ENCODE results near the gene RASSF1. TPM values are rescaled to one million over a fixed set of nuclear protein-coding genes. Genes with fewer than 3 reads are reported as not detected.
A peak's percentile ranks its signal among the peaks of the same experiment; 100 is the strongest.
"Not testable (repeated sequence)": the region's sequence is repeated elsewhere in the genome, so short reads cannot be mapped to it uniquely, and the experiment has no call there.

RASSF1 gene
- total RNA-seq, 2 experiments from 2014 or later = 124 to 205 TPM

DNA sequence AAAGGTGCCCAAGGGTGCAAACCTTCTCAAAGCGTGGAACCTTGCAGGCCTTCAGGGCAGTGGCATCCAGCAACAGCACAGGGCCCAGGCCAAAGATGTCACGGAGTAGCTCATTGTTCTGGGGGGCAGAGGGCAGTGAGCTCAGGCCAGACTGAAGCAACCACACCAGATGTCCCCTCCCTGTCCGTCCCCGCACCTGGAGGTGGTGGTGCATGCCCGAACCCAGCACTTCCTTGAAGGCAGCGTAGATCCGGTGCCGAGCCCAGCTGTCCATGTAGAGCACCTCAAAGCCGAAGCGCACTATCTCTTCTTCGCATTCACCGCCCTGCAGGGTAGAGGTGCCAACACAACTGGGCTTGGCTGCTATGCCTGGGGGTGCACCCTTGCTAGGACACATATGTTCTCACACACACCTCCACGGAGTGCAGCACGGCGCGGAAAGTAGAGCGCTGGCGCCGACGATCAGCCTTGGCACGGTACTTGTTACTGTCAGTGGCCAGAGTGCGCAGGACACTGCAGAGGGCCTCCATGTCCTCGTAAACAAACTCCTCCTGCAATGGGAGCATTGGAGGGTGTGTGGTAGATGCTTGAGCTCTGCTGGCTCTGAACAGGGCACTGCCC lies 52.1 kb downstream of the RASSF1 start:
- Mint-ChIP-seq H3K36me3 (peaks cover 6% of the 10 kb centered on the region), H3K27ac (no peak overlapping the region), H3K27me3 (no peaks in the 10 kb centered on the region), H3K4me3 (no peak overlapping the region), H3K4me1 (peaks cover 19% of the 10 kb centered on the region), H3K9me3 (ENCODE audit: low read depth) (no peaks in the 10 kb centered on the region)
- CTCF ChIA-PET = interaction anchor here (0.6 to 1.3 kb wide), 4 partner anchors 14 to 100 kb away, joined by 3 to 6 read pairs (median 4); partner anchors contain the start of gene HYAL2
- no peak for DNase-seq
- ATAC-seq = no peak

DNA sequence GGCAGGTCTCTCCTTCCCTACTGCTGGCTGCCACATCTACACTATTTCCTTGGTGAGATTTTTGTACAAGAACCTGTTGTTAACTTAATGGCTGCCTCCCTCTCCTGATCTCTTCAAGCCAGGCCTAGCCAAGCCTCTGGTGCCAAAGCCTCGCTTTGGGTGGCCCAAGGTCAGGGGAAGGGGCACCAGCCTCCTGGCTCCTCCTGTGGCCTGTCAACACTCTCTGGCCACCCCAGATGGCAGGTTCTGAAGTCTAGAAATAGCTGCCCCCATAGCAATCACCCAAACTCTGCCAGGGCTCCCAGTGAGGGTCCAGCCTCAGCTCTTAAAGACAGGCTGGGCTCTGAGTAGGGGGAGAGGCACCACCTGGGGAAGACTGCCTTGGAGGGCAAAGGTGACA lies 53.4 kb downstream of the RASSF1 start:
- Mint-ChIP-seq H3K4me3 (no peak overlapping the region), H3K4me1 (peaks cover 12% of the 10 kb centered on the region), H3K9me3 (ENCODE audit: low read depth) (no peaks in the 10 kb centered on the region), H3K27me3 (no peaks in the 10 kb centered on the region), H3K36me3 (peaks cover 6% of the 10 kb centered on the region), H3K27ac (no peak overlapping the region)
- no peak for ATAC-seq
- DNase-seq = no peak
- CTCF ChIA-PET = interaction anchor here (0.9 to 1.2 kb wide), 4 partner anchors 14 to 93 kb away, joined by 3 to 4 read pairs (median 3); no protein-coding TSS in a partner anchor

DNA sequence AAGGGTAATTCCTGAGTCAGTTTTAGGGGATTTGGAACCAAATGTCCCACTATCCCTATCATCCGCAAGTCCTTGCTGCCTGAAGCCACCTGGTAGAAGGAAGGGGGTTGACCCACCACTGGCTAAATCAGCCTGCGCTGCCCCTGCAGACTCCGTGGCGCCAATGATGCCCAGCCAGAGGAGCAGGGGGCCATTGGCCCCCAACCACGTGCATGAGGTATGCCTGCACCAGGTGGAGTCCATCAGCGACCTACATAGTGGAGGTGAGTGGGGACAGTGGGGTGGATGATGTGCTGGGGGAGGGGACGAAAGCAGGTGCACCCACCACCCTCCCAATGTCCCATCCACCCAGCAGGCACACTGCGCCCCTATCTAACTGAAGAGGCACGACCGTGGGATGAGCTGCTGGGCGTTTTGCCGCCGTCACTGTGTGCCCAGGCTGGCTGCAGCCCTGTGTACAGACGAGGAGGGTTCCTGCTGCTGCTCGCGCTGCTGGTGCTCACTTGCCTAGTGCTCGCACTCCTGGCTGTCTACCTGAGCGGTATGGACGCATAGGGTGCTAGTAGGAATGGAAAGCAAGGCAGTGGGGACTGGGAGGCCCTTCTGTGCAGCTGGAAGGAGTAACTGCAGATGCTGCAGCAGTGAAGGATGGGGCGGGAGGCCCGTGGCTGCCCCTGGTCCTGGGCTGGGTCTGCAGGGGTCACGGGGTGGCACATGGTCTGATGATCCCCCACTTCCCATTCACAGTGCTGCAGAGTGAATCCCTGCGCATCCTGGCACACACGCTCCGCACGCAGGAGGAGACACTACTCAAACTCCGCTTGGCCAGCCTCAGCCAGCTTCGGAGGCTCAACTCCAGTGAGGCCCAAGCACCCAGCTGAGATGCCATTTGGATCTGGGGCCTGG lies 54.1 kb downstream of the RASSF1 start:
- Mint-ChIP-seq H3K4me3 (no peak overlapping the region), H3K9me3 (ENCODE audit: low read depth) (no peaks in the 10 kb centered on the region), H3K27me3 (no peaks in the 10 kb centered on the region), H3K4me1 (peaks cover 12% of the 10 kb centered on the region), H3K27ac (peak overlapping the region; percentile 32), H3K36me3 (peaks cover 6% of the 10 kb centered on the region)
- no peak for ATAC-seq
- CTCF ChIA-PET = interaction anchor here (0.9 to 1.1 kb wide), 3 partner anchors 13 to 37 kb away, joined by 3 read pairs; no protein-coding TSS in a partner anchor
- no peak for DNase-seq

DNA sequence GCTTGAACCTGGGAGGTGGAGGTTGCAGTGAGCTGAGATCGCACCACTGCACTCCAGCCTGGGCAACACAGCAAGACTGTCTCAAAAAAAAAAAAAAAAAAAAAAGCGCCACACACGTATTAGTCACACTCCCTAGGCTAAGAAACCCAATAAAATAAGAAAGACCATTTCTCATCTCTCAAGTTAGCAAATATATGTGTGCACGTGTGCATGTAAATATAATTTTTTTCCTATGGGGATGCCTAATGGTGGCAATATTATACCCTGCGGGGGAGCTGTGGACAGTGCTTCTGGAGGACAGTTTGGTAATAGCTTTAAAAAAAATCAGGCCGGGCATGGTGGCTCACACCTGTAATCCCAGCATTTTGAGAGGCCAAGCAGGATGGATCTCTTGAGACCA lies 56.5 kb downstream of the RASSF1 start:
- not testable (repeated sequence) for H3K27ac Mint-ChIP-seq; H3K4me3 Mint-ChIP-seq; H3K9me3 Mint-ChIP-seq (ENCODE audit: low read depth); DNase-seq; H3K27me3 Mint-ChIP-seq; ATAC-seq; H3K36me3 Mint-ChIP-seq; H3K4me1 Mint-ChIP-seq
- CTCF ChIA-PET = interaction anchor here (1.0 to 2.7 kb wide), 5 partner anchors 12 to 90 kb away, joined by 3 to 9 read pairs (median 8); partner anchors contain the start of gene GNAI2

Other genes with a start within 250 kb of the RASSF1 start
- gene SEMA3F, start 185.5 kb downstream of the RASSF1 start, total RNA-seq = under 1 TPM; 0.07 to 0.09 TPM
- gene GNAT1, start 149.2 kb downstream of the RASSF1 start, total RNA-seq = not detected
- not detected for gene SLC38A3, start 135.6 kb downstream of the RASSF1 start, total RNA-seq
- 100 to 1,000 TPM; 450 to 509 TPM for gene GNAI2, start 104.6 kb downstream of the RASSF1 start, total RNA-seq
- gene SEMA3B, start 71.7 kb downstream of the RASSF1 start, total RNA-seq = under 1 TPM; 0.16 to 0.70 TPM
- gene LSMEM2, start 61.7 kb downstream of the RASSF1 start, total RNA-seq = not detected
- gene IFRD2, start 48.4 kb downstream of the RASSF1 start, total RNA-seq = 100 to 1,000 TPM in 1 of 2 experiments, 10 to 100 TPM in 1; 74.8 to 103 TPM
- gene HYAL3, start 41.4 kb downstream of the RASSF1 start, total RNA-seq = 10 to 100 TPM; 13.0 to 14.3 TPM
- 10 to 100 TPM; 23.1 to 37.3 TPM for gene NAA80, start 41.4 kb downstream of the RASSF1 start, total RNA-seq
- gene HYAL1, start 37.3 kb downstream of the RASSF1 start, total RNA-seq = under 1 TPM; 0.14 to 0.15 TPM
- gene HYAL2, start 18.1 kb downstream of the RASSF1 start, total RNA-seq = 1 to 10 TPM; 7.4 TPM
- gene TUSC2, start 12.6 kb downstream of the RASSF1 start, total RNA-seq = 10 to 100 TPM; 20.4 to 25.0 TPM
- 1 to 10 TPM; 2.4 to 2.9 TPM for gene ZMYND10, start 4.9 kb upstream of the RASSF1 start, total RNA-seq
- 10 to 100 TPM; 45.3 to 49.7 TPM for gene NPRL2, start 9.9 kb upstream of the RASSF1 start, total RNA-seq
- 10 to 100 TPM; 35.1 to 37.7 TPM for gene CYB561D2, start 10.0 kb upstream of the RASSF1 start, total RNA-seq
- 10 to 100 TPM; 19.8 to 23.0 TPM for gene TMEM115, start 18.7 kb upstream of the RASSF1 start, total RNA-seq
- 1 to 10 TPM in 1 of 2 experiments, under 1 TPM in 1; 0.56 to 1.1 TPM for gene CACNA2D2, start 162.8 kb upstream of the RASSF1 start, total RNA-seq
- gene C3orf18, start 226.9 kb upstream of the RASSF1 start, total RNA-seq = 10 to 100 TPM; 15.6 to 17.8 TPM
- gene HEMK1, start 228.7 kb upstream of the RASSF1 start, total RNA-seq = 10 to 100 TPM; 49.9 to 61.3 TPM

Measured in activated CD8-positive, alpha-beta memory T cell treated with anti-CD3 and anti-CD28 coated beads, Interleukin-2, amount 10 ng/mL, durations not matched to agents 7 days and 5 days (primary cell).